GM19397 (cell line): ENCODE results near the gene HHIP.
"Not testable (repeated sequence)": the region's sequence is repeated elsewhere in the genome, so short reads cannot be mapped to it uniquely, and the experiment has no call there.

Experiments
- ATAC-seq: cut with Tn5 transposase; IDR thresholded peaks from one replicate; pipeline ENCODE4 v1.9.1; 2021; ENCODE audit warnings: mild to moderate bottlenecking, moderate library complexity; ENCODE audit not compliant: unreplicated experiment

The HHIP gene

DNA sequence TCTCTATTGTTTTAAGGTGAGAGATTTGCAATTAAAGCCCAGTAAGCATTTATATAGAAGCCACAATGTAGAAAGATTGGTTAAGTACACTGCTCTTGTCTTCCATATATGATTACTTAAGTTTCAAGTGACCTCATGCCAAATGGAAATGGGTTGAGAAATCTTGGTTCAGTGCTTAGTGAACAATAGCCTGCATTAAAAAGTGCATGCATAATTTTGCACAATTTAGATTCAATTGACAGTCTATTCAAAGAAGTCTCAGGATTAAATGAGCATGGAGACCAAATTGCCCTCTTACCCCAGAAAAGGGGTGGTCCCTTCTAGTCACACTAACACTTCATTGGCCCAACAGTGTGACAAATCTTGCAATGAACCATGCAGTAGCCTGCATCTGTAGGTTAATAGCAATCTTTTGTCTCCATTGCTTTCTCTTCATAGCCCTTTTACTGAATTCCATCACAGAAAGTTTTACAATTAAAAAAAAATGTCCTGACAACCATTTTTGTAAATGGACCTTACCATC is 93.6 kb downstream of the HHIP start:
- ATAC-seq, result no peak

DNA sequence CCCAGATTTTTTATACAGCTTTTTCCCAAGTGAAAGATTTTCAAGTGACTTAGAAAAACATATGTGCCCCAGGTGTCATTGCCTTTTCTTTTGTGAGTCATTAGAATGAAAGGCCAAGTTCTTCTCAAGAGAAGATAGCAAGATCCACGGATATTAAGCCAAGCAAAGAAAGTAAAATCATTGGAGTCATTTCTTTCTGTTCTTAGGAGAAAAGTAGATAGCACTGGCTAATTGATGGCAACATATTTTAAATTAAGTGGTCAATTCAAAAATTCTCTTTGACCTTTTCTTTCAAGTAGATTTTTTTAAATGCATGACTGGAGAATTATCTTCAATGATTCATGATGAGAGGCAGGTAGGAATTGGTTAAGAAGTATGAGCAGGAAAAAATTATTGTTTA is 94.4 kb downstream of the HHIP start:
- no peak for ATAC-seq

DNA sequence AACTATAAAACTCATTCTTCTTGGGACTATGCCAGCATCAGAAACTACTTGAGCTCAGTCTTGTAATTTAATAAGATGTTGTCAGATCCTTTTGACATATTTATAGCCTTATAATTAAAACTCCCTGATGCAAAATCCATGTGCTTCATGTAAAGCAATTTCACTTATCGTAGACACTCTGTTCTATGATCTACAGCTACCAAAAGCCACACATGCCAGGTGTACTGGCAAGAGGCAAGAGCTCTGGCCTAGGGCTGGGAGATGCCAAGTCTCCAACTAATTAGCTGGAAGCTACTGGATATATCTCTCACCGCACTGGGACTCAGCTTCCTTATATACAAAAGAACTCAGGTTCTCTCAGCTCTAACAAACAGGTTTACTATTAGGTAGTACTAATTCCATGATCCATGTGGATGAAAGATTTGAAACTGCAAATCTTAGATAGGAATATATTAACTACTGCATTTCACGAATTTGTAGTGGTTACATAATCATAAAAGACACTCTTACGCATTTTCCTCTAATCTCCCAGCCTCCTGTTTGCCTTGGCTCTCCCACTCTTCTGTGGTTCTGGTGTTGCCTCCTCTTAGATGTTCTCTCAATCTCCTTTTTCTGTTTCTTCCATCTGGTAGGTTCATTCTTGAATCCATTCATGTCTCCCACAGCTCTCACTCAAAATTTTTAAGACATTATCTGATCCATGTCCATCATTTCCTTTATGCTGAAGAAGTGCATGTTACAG is 103.0 kb downstream of the HHIP start:
- ATAC-seq, result no peak

DNA sequence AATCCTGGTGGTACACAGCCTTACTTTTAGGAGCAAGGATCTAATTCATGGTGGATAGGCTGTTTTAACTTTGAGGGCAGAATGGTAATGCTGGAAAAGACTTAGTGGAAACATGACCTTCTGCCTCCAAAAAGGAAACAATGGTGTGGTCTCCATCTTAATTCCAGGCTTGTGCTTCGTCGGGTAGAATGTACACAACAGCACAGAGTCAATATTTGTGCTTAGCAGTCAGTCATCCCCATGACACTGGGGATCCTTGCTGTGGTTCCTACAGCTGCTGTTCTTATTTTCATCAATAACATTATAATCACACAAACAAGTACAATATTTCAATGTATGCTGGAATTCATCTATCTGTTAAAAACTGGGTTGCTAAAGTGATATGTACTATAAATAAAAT is 104.4 kb downstream of the HHIP start:
- ATAC-seq, result no peak

DNA sequence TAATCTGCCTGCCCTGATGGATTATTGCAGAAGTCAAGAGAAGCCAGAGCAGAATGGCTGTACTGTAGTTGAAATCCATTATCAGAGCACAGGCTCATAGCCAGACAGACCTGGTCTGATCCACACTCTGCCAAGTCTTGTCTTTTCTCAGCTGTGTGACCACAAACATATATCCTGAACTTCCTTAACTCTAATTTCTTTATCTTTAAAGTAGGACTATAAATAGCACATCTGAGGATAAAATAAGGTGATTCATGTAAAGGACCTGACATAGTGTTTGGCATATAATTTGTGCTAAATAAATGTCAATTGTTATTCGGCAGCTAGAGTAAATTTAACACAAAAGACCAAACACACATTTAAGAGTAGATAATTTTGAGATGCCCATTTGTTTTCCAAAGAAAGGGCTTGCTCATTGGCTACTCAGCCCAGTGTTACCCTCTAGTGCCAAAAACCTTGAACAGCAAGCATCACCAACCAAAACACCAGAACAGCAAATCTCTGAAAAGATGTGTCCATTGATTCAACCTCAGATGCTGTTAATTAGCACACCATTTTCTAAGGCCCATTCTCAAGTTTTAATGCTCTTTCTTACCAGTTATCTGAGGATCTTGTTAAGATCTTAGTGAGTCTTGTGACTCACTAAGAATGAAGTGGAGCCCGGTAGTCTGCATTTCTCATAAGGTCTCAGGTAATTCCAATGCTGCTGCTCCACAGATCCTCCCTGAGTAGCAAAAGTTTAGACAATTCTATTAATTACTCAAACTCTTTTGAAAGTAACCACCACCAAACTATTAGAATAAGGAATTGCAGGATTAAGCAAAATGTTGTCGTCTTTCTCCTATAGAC is 108.8 kb downstream of the HHIP start:
- no peak for ATAC-seq

DNA sequence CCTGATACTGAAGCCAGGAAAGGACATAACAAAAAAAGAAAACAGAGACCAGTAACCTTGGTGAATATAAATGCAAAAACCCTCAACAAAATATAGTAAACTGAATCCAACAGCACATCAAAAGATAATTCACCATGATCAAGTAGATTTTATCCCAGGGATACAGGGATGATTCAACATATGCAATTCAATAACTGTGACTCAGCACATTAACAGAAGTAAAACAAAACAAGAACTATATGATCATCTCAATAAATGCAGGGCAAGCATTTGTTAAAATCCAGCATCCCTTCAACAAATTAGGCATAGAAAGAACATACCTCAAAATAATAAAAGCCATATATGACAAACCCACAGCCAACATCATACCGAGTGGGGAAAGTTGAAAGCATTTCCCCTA is 112.0 kb downstream of the HHIP start:
- no peak for ATAC-seq

DNA sequence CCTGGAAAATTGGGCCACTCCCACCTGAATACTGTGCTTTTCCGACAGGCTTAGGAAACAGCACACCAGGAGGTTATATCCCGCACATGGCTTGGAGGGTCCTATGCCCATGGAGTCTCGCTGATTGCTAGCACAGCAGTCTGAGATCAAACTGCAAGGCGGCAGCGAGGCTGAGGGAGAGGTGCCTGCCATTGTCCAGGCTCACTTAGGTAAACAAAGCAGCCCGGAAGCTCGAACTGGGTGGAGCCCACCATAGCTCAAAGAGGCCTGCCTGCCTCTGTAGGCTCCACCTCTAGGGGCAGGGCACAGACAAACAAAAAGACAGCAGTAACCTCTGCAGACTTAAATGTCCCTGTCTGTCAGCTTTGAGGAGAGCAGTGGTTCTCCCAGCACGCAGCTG is 122.9 kb downstream of the HHIP start:
- ATAC-seq, result not testable (repeated sequence)

DNA sequence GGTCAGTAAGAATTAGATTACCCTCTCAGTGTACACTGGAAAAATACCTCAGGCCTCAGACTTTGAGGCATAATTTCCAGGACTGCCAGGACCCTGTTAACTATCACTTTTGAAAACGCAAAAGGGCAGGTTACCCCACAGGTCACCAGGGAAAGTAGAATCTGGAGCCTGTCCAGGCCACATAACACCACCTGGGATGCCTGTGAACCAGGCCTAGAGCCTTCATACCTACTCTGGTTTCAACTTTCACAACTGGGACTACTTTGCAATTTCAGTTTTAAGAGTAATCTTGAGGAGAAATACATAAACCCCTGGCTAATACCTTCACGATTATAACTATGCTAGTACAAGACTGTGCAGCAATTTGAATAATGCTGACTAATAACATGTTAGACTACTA is 132.4 kb downstream of the HHIP start:
- ATAC-seq, result no peak

DNA sequence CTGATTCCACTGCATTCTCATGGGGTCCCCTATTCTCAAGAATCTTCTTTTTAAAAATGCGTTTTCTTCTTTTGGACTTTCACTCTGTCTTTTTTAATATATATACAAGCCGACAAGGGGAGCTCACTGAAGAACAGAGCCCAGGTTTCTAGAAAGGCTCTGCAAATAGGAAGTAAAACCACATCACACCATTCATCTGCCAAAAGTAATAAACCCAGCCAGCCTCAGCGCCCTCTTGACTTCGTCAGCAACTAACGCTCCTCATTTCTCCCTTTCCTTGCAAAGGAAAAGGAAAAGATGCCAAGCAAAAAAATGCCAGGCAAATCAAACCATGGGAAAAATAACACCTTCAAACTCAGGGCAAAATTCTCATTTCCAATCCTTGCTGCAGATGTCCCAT is 136.4 kb downstream of the HHIP start:
- ATAC-seq, result no peak

DNA sequence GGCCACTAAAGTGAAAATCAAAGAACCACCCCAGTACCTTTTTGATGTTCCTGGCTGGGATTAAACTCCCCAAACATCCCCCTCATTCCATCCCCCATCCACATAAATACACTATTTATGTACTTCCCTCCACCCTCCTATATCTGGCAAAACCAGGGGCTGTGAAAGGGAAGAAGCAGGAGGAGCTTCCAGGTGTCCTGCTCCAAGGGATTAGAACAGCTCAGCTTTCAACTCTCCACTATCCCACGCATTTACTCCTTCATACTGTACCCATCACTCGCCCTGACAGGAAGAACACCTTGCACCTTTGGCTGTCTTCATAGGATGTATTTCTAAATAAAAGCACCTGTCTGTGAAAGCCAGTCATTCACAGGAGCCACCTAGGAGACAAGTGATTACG is 140.0 kb downstream of the HHIP start:
- no peak for ATAC-seq

DNA sequence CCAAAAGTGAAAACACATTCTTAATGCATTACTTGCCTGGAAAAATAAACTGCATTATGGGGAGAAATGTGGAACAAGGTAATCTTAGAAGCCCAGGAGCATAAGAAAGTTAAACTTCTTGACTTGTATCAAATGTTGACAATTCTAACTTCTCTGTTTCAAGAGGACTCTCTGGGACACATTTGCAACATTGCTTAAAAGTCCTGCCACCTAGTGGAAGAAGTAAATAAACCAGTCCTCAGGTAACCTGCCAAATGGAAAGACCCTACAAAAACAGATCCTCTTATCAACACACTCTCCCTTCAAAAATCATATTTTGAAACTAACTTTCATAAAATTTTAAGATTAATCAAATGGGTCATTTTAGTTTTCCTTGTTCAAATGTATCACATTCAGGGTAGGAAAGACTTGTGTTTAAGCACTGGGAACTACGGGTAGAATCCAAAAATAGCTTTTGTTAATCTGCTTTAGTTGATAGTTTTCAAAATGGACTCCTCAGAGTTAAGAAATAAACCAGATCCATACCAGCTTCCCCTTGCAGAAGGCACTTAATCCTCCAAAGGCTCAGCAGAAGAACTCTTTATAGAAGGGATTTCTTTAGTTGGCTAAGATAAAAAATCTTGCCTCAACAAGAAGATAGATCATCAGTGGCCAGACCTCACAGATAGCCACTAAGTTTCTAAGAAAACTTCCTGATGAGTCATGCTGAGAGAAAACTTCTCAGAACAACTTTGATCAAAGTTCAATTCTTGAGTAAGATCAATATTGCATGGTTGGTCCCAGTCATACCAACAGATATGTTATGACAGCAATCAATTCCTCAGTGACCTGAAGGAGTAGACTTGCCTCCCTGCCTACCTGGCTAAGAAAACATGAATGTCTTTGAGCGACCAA is 141.7 kb downstream of the HHIP start:
- no peak for ATAC-seq

DNA sequence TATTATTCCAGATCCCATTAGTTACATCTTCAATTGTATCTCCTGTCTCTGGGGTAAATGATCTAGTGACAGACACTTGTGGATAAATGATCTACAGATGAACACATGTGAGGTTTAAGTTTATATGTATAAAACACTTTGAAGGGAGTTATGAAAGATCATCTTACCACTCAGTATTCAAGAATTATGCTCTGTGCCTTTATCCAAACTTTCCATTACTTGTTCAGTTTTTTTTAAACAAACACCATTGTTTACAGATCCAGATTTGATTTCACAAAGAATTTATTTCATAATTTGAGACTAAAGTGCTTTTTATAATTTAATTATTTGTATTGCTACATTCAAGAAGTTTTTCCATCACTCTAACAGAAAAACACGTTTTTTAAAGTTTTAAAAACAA is 142.5 kb downstream of the HHIP start:
- ATAC-seq, result no peak

DNA sequence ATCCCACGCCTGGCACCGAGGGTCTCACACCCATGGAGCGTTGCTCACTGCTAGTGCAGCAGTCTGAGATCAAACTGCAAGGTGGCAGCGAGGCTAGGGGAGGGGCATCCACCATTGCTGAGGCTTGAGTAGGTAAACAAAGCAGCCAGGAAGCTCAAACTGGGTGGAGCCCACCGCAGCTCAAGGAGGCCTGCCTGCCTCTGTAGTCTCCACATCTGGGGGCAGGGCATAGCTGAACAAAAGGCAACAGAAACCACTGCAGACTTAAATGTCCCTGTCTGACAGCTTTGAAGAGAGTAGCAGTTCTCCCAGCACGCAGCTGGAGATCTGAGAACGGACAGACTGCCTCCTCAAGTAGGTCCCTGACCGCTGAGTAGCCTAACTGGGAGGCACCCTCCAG is 146.0 kb downstream of the HHIP start:
- ATAC-seq, result not testable (repeated sequence)
